Kidney (tissue), 14 donors: ENCODE measurements around the gene ARMC3. TPM values are rescaled to one million over a fixed set of nuclear protein-coding genes. Genes with fewer than 3 reads are reported as not detected.

Source experiments
- DNase-seq, 5 donors: peaks; one replicate each; pipeline ENCODE4 v3.0.0-alpha.2; 2013 to 2020
- FAIRE-seq: peaks from 2 replicates; lab custom pipeline; 2012; peaks lifted over from hg19 to GRCh38; lab: Jason Lieb, UNC
- H3K27ac ChIP-seq, 2 donors: one replicate each; pipeline ENCODE4 v1.7.0; 2013; ENCODE audit warnings: low read depth in 2 of 2, low read length in 2 of 2, inconsistent platforms in 1 of 2
- H3K27me3 ChIP-seq: one replicate; pipeline ENCODE4 v1.7.1; 2013; ENCODE audit warnings: low read length, inconsistent platforms; ENCODE audit not compliant: control insufficient read depth, insufficient read depth
- H3K36me3 ChIP-seq, 3 donors: one replicate each; pipeline versions ENCODE4 v1.7.0 to v1.7.1; 2013; ENCODE audit warnings: low read length in 3 of 3, control low read depth in 1 of 3, inconsistent platforms in 1 of 3; ENCODE audit not compliant: insufficient read depth in 3 of 3, control insufficient read depth in 2 of 3
- H3K4me1 ChIP-seq, 3 donors: one replicate each; pipeline versions ENCODE4 v1.7.0 to v1.7.1; 2013; ENCODE audit warnings: low read length in 3 of 3, inconsistent platforms in 1 of 3, low read depth in 1 of 3; ENCODE audit not compliant: control insufficient read depth in 2 of 3, insufficient read depth in 2 of 3
- H3K4me3 ChIP-seq, 3 donors: one replicate each; pipeline versions ENCODE4 v1.7.0 to v1.8.1; 2013; ENCODE audit warnings: low read length in 3 of 3, control low read depth in 1 of 3, inconsistent platforms in 1 of 3
- H3K9ac ChIP-seq, 3 donors: one replicate each; pipeline versions ENCODE4 v1.7.0 to v1.7.1; 2013; ENCODE audit warnings: low read length in 3 of 3, control low read depth in 1 of 3, inconsistent platforms in 1 of 3
- H3K9me3 ChIP-seq, 3 donors: one replicate each; pipeline versions ENCODE4 v1.7.0 to v1.7.1; 2013; ENCODE audit warnings: low read length in 3 of 3, control low read depth in 1 of 3, inconsistent platforms in 1 of 3; ENCODE audit not compliant: control insufficient read depth in 2 of 3, insufficient read depth in 1 of 3
- intact Hi-C: fragments of 100-400 bp; cut with DNase I; formaldehyde crosslinking; loops from one replicate; pipeline ENCODE4 v1.11.1; 2022
- polyA plus RNA-seq: library from polyadenylated mRNA; stranded (reverse); fragments of 350-450 nt; fragmentation: Illumina TruSeq; extraction: RNeasy Lipid Tissue Mini Kit (QIAGEN cat#74804); gene quantifications from one replicate; pipeline ENCODE4 v1.2.3, GENCODE V29; 2014; ENCODE audit warnings: low read depth, low replicate concordance; ENCODE audit not compliant: insufficient read depth
- total RNA-seq: library from RNA; stranded (reverse); fragmentation: NEBNext Ultra II Directional; extraction: Animal tissue kit (Norgen Biotek cat#: 25700); gene quantifications from one replicate; pipeline ENCODE4 v1.2.1, GENCODE V29; 2021
- TF ChIP-seq, protein P1 (sequence below): IDR thresholded peaks from 3 replicates; pipeline ENCODE4 v1.5.1; 2012; ENCODE audit warnings: mild to moderate bottlenecking, moderate library complexity, borderline replicate concordance; ENCODE audit not compliant: insufficient read depth; ENCODE audit errors: extremely low read depth
- donor health status: control.
- donor health status: control.
- donor health status: control.
- donor health status: control.
- donor health status: control.
- donor health status: DM: yes; HTN: yes; CAD: no.
- donor health status: Normal renal cell carcinoma (clear cell type).

ARMC3 gene
- total and polyA plus RNA-seq, 2 donors from 2014 or later = 0.60 to 5.5 TPM

- intact Hi-C loops = no loop called here
- FAIRE-seq = no peak
- Histone ChIP-seq H3K9me3 (no peaks in the 10 kb centered on the region), H3K4me1 (no peaks in the 10 kb centered on the region), H3K27ac (no peak overlapping the region), H3K27me3 (no peaks in the 10 kb centered on the region), H3K36me3 (no peaks in the 10 kb centered on the region), H3K9ac (no peak overlapping the region), H3K4me3 (no peak overlapping the region)
- DNase-seq = no peak
- TF ChIP-seq, protein P1, sequence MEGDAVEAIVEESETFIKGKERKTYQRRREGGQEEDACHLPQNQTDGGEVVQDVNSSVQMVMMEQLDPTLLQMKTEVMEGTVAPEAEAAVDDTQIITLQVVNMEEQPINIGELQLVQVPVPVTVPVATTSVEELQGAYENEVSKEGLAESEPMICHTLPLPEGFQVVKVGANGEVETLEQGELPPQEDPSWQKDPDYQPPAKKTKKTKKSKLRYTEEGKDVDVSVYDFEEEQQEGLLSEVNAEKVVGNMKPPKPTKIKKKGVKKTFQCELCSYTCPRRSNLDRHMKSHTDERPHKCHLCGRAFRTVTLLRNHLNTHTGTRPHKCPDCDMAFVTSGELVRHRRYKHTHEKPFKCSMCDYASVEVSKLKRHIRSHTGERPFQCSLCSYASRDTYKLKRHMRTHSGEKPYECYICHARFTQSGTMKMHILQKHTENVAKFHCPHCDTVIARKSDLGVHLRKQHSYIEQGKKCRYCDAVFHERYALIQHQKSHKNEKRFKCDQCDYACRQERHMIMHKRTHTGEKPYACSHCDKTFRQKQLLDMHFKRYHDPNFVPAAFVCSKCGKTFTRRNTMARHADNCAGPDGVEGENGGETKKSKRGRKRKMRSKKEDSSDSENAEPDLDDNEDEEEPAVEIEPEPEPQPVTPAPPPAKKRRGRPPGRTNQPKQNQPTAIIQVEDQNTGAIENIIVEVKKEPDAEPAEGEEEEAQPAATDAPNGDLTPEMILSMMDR = no peak
Measured at GRCh38 chr10:23019633-23020032, 91.8 kb downstream of the ARMC3 start.

DNA sequence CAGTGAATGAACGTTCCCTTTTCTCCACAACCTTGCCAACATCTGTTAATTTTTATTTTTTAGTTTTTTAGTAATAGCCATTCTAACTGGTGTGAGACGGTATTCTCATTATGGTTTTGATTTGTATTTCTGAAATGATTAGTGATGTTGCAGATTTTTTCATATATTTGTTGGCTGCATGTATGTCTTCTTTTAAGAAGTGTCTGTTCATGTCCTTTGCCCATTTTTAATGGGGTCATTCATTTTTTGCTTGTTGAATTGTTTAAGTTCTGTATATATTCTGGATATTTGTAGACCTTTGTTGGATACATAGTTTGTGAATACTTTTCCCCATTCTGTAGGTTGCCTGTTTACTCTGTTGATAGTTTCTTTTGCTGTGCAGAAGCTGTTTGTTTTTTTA, 93.6 kb downstream of the ARMC3 start:
- Histone ChIP-seq H3K36me3 (no peaks in the 10 kb centered on the region), H3K4me1 (no peaks in the 10 kb centered on the region), H3K4me3 (no peak overlapping the region), H3K9ac (no peak overlapping the region), H3K27me3 (no peaks in the 10 kb centered on the region), H3K27ac (no peak overlapping the region), H3K9me3 (no peaks in the 10 kb centered on the region)
- FAIRE-seq (no peak), DNase-seq (no peak)
- TF ChIP-seq, protein P1 = no peak
- intact Hi-C loops = no loop called here

DNA sequence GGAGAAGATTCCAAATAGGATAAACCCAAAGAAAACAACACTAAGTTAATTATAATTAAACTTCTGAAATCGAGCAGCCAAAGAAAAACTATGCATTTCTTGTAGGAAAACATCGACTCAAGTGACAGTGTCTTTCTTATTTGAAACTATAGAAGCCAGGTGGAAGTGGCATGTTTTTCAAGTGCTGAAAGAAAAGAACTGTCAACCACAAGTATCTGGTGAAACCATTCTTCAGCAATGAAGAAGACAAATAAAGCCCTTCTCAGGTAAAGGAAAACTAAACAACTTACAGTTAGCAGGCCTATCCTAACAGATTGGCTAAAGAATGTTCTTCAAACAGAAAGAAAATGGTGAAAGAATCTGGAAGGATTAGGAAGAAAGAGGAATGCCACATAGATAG, 96.1 kb downstream of the ARMC3 start:
- Histone ChIP-seq H3K27ac (no peak overlapping the region), H3K9me3 (no peaks in the 10 kb centered on the region), H3K9ac (no peak overlapping the region), H3K27me3 (no peaks in the 10 kb centered on the region), H3K4me3 (no peak overlapping the region), H3K4me1 (no peaks in the 10 kb centered on the region), H3K36me3 (no peaks in the 10 kb centered on the region)
- intact Hi-C loops = no loop called here
- FAIRE-seq = no peak
- TF ChIP-seq, protein P1 = no peak
- no peak for DNase-seq

- intact Hi-C loops = no loop called here
- H3K9me3 ChIP-seq = peaks cover 0 to 5% (median 0%) of the 10 kb centered on the region in 3 donors
- TF ChIP-seq, protein P1 = no peak
- no peak overlapping the region for H3K27ac ChIP-seq
- no peak for DNase-seq
- no peak overlapping the region for H3K9ac ChIP-seq
- no peaks in the 10 kb centered on the region for H3K36me3 ChIP-seq
- FAIRE-seq = no peak
- H3K27me3 ChIP-seq = no peaks in the 10 kb centered on the region
- H3K4me1 ChIP-seq = no peaks in the 10 kb centered on the region
- H3K4me3 ChIP-seq = no peak overlapping the region
Measured at GRCh38 chr10:23031318-23031717, 103.5 kb downstream of the ARMC3 start.
